ENCODE results near the gene MEA1. TPM values are rescaled to one million over a fixed set of nuclear protein-coding genes. Genes with fewer than 3 reads are reported as not detected.
"Not testable (repeated sequence)": the region's sequence is repeated elsewhere in the genome, so short reads cannot be mapped to it uniquely, and the experiment has no call there.

The MEA1 gene
- total RNA-seq, 4 donors from 2014 or later = 25.0 to 33.5 (median 25.9) TPM

DNA sequence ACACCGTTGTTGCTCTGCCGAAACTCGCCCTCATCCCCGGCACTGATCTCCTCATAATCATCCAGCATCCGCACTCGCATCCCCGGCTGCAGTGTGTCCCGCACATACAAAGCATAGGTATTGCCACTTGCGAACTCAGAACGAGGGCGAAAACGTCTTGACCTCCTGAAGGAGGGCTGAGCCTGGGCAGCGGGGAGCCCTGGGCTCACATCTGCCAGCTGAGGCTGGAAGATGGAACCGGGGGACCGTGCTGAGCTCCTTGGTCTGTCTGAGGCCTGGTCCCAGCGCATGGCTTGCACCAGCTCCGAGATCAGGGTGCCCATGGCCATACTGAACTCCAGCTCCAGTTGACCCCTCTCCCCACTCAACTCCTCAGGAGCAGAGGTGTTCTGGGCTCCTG lies 37.2 kb upstream of the MEA1 start:
- in situ Hi-C loops (cut with MboI; ENCODE audit: low sequenced_read_pairs in 4 of 4) (no loop called here), intact Hi-C loops (cut with DNase I; ENCODE audit: low total_unique reads) (loop anchor here (10.0 kb wide), 1 partner anchor 306 kb away; the partner anchor contains the start of gene TBCC)
- Histone ChIP-seq H3K36me3 (peaks cover 0 to 29% of the 10 kb centered on the region in 2 donors), H3K27me3 (no peaks in the 10 kb centered on the region), H3K27ac (no peak overlapping the region), H3K4me3 (no peak overlapping the region), H3K4me1 (peaks cover 7 to 14% of the 10 kb centered on the region in 2 donors), H3K9me3 (no peaks in the 10 kb centered on the region)
- DNase-seq (no peak), ATAC-seq (no peak)
- TF ChIP-seq POLR2A (IDR thresholded peaks at IDR 0.05) (no peak), CTCF (IDR thresholded peaks at IDR 0.05 in 4 of 5, conservative IDR thresholded peaks at IDR 0.05 in 1 of 5) (no peak)

GRCh38 chr6:43047998-43048397 lies 34.3 kb upstream of the MEA1 start:
- ATAC-seq (no peak), DNase-seq (no peak)
- no peak overlapping the region for H3K4me3 ChIP-seq
- intact Hi-C loops (cut with DNase I; ENCODE audit: low total_unique reads) (no loop called here), in situ Hi-C loops (cut with MboI; ENCODE audit: low sequenced_read_pairs in 4 of 4) (no loop called here)
- TF ChIP-seq CTCF (IDR thresholded peaks at IDR 0.05 in 4 of 5, conservative IDR thresholded peaks at IDR 0.05 in 1 of 5) = no peak
- TF ChIP-seq POLR2A (IDR thresholded peaks at IDR 0.05) = no peak
- no peak overlapping the region for H3K27ac ChIP-seq
- no peaks in the 10 kb centered on the region for H3K27me3 ChIP-seq
- peaks cover 0 to 5% of the 10 kb centered on the region in 2 donors for H3K4me1 ChIP-seq
- H3K9me3 ChIP-seq = no peaks in the 10 kb centered on the region
- peaks cover 0 to 40% of the 10 kb centered on the region in 2 donors for H3K36me3 ChIP-seq

GRCh38 chr6:43045371-43045930 lies 31.7 kb upstream of the MEA1 start:
- no peak overlapping the region for H3K4me3 ChIP-seq
- H3K27ac ChIP-seq = no peak overlapping the region
- H3K9me3 ChIP-seq = no peaks in the 10 kb centered on the region
- intact Hi-C loops (cut with DNase I; ENCODE audit: low total_unique reads) = no loop called here
- no peak for DNase-seq
- no peak for TF ChIP-seq CTCF (IDR thresholded peaks at IDR 0.05 in 4 of 5, conservative IDR thresholded peaks at IDR 0.05 in 1 of 5)
- no peak for TF ChIP-seq POLR2A (IDR thresholded peaks at IDR 0.05)
- H3K36me3 ChIP-seq = peaks cover 0 to 48% of the 10 kb centered on the region in 2 donors
- H3K27me3 ChIP-seq = no peaks in the 10 kb centered on the region
- in situ Hi-C loops (cut with MboI; ENCODE audit: low sequenced_read_pairs in 4 of 4) = no loop called here
- H3K4me1 ChIP-seq = no peaks in the 10 kb centered on the region
- ATAC-seq = no peak

GRCh38 chr6:43043310-43043709 lies 29.6 kb upstream of the MEA1 start:
- intact Hi-C loops (cut with DNase I; ENCODE audit: low total_unique reads) = no loop called here
- Histone ChIP-seq H3K27me3 (no peaks in the 10 kb centered on the region), H3K27ac (no peak overlapping the region), H3K4me3 (no peak overlapping the region), H3K36me3 (peaks cover 0 to 50% of the 10 kb centered on the region in 2 donors), H3K9me3 (no peaks in the 10 kb centered on the region), H3K4me1 (peaks cover 0 to 4% of the 10 kb centered on the region in 2 donors)
- no peak for TF ChIP-seq POLR2A (IDR thresholded peaks at IDR 0.05)
- no peak for TF ChIP-seq CTCF (IDR thresholded peaks at IDR 0.05 in 4 of 5, conservative IDR thresholded peaks at IDR 0.05 in 1 of 5)
- no peak for DNase-seq
- no peak for ATAC-seq
- in situ Hi-C loops (cut with MboI; ENCODE audit: low sequenced_read_pairs in 4 of 4) = no loop called here

- Histone ChIP-seq H3K4me1 (peaks cover 9 to 11% of the 10 kb centered on the region in 2 donors), H3K36me3 (peaks cover 0 to 49% of the 10 kb centered on the region in 2 donors)
- in situ Hi-C loops (cut with MboI; ENCODE audit: low sequenced_read_pairs in 4 of 4); DNase-seq; H3K27me3 ChIP-seq; H3K27ac ChIP-seq; H3K9me3 ChIP-seq; ATAC-seq; H3K4me3 ChIP-seq; intact Hi-C loops (cut with DNase I; ENCODE audit: low total_unique reads): not testable (repeated sequence)
These were observed 27.7 kb upstream of the MEA1 start for GRCh38 chr6:43041475-43041874.
